ENCODE results near the gene FAM13B. TPM values are rescaled to one million over a fixed set of nuclear protein-coding genes. Genes with fewer than 3 reads are reported as not detected.

FAM13B gene
- total RNA-seq (2014; rRNA removed) (10.5 and 13.0 TPM in 2 replicates), Bru-seq, nascent RNA (percentile 87 among the genes with signal in this experiment), BruChase-seq, experiment 1, labeled RNA remaining after a 6-hour chase (percentile 81 among the genes with signal in this experiment), BruChase-seq, experiment 2, labeled RNA remaining after a 2-hour chase (percentile 86 among the genes with signal in this experiment)
- long read RNA-seq, full-length matches to known transcripts: 1 of 18 reads
- long read RNA-seq, partial matches to known transcripts: 2 of 18 reads
- long read RNA-seq, other reads (novel, unspliced or antisense): 15 of 18 reads

DNA sequence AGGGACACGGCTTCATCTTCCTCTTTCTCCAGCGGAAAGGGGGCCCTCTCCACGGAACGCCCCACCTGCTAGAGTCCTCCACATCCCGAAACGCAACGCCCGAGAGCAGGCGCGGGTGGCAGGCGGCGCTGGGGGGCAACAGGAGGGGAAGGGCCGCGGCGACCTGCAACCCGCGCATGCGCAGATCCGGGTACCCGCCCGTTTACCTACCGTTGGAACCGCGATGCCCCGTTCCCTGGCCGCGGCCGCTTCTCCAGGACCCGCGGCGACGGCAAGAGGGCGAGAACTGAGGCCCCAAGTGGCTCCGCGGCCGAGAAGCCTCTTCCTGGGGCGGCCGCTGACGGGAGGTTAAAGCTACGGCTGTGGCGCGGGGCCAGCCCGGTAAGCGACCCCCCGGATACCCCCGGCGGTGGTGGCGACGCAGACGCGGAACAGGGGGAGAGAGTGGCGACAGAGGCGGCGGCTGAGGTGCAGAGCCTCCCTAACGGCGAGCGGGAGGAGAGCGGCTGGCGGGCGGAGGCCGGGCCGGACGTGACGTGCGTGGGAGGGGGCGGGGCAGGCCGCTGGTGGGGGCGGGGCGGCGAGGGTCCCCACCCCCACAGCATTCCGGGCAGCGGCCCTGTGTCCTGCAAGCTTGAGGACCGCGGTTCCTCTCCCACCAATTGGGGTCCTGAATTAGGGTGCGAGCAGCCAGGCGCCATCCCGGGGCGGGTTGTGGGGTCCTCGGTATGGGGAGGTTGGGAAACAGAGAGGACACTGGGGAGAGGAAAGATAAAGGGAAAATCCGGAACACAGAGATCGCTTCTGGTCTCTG, at the start of gene FAM13B:
Gene FAM13B, minus strand, starts transcription at position 508 of the 814 bp plus-strand sequence. CDS start 13,968 bp downstream, outside the sequence.
- H3K36me3 ChIP-seq (ENCODE audit: low read depth, low read length): no peaks in the 10 kb centered on the region; the same call in 1 of the 2 replicates
- H3K9me2 ChIP-seq (replicated peaks; ENCODE audit: low read length): no peaks in the 10 kb centered on the region
- intact Hi-C loops (cut with micrococcal nuclease): no loop called here
- H3K27me3 ChIP-seq (ENCODE audit: low read length): no peaks in the 10 kb centered on the region
- ChIA-PET CTCF (no interaction called here), POLR2A (ENCODE audit: unreplicated experiment) (interaction anchor here (0.5 kb wide), 1 partner anchor 59 kb away, joined by 4 read pairs; no protein-coding TSS in a partner anchor)
- peak within 1 kb of the TSS; percentile 91 for H3K27ac ChIP-seq (ENCODE audit: low read length)
- no peaks in the 10 kb centered on the region for H3F3A ChIP-seq (ENCODE audit: low read length, unreplicated experiment)
- peaks cover 14% of the 10 kb centered on the region for H3K4me1 ChIP-seq (ENCODE audit: insufficient read depth, low read length)
- DNase-seq (peak; percentile 51), ATAC-seq (peak; percentile 72)
- peaks cover 50% of the 10 kb centered on the region for H3K79me2 ChIP-seq (ENCODE audit: low read length)
- H3K9ac ChIP-seq (ENCODE audit: low read length): peak within 1 kb of the TSS; percentile 94
- H2AFZ ChIP-seq (ENCODE audit: low read length): peak within 1 kb of the TSS; percentile 94
- BruUV-seq (replicated peaks): no TSS peak
- H3K9me3 ChIP-seq (ENCODE audit: low read length): no peaks in the 10 kb centered on the region
- H3K4me2 ChIP-seq (ENCODE audit: low read length): peak within 1 kb of the TSS; percentile 93
- H3K4me3 ChIP-seq (ENCODE audit: low read length): peak within 1 kb of the TSS; percentile 83
- peaks cover 10% of the 10 kb centered on the region for H4K20me1 ChIP-seq (ENCODE audit: low read length)
- TF ChIP-seq, protein P1, sequence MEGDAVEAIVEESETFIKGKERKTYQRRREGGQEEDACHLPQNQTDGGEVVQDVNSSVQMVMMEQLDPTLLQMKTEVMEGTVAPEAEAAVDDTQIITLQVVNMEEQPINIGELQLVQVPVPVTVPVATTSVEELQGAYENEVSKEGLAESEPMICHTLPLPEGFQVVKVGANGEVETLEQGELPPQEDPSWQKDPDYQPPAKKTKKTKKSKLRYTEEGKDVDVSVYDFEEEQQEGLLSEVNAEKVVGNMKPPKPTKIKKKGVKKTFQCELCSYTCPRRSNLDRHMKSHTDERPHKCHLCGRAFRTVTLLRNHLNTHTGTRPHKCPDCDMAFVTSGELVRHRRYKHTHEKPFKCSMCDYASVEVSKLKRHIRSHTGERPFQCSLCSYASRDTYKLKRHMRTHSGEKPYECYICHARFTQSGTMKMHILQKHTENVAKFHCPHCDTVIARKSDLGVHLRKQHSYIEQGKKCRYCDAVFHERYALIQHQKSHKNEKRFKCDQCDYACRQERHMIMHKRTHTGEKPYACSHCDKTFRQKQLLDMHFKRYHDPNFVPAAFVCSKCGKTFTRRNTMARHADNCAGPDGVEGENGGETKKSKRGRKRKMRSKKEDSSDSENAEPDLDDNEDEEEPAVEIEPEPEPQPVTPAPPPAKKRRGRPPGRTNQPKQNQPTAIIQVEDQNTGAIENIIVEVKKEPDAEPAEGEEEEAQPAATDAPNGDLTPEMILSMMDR (conservative IDR thresholded peaks at IDR 0.05; ENCODE audit: low read depth, low read length): no peak
- TF ChIP-seq EZH2 (IDR thresholded peaks at IDR 0.05; ENCODE audit: low read length, unreplicated experiment) (no peak), EZH2phosphoT487 (IDR thresholded peaks at IDR 0.05; ENCODE audit: borderline replicate concordance, low read length) (no peak)

DNA sequence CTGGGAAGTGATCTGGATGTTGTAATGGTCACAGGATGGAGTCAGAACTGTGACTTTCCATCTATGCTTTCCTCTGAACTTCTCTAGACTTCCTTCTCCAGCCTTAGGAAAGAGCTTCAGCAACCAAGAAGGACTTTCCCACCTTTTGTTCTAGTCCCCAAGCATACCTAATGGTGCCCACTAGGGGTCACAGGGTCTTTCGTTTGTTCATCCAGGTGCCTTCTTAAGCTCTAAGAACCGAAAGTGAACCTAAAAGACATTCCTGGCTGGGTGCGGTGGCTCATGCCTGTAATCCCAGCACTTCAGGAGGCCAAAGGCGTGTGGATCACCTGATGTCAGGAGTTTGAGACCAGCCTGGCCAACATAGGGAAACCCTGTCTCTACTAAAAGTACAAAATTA, 49.2 kb upstream of the FAM13B start:
- ChIA-PET POLR2A (ENCODE audit: unreplicated experiment) (no interaction called here), CTCF (interaction anchor here (0.5 kb wide), 1 partner anchor 51 kb away, joined by 3 read pairs; no protein-coding TSS in a partner anchor)
- Histone ChIP-seq H3K4me1 (ENCODE audit: insufficient read depth, low read length) (no peaks in the 10 kb centered on the region), H3K27ac (ENCODE audit: low read length) (no peak overlapping the region), H3K9ac (ENCODE audit: low read length) (no peak overlapping the region), H3K4me3 (ENCODE audit: low read length) (no peak overlapping the region), H3F3A (ENCODE audit: low read length, unreplicated experiment) (no peaks in the 10 kb centered on the region), H3K36me3 (ENCODE audit: low read depth, low read length) (no peaks in the 10 kb centered on the region; the same call in 1 of the 2 replicates), H3K9me3 (ENCODE audit: low read length) (no peaks in the 10 kb centered on the region), H3K27me3 (ENCODE audit: low read length) (no peaks in the 10 kb centered on the region), H3K79me2 (ENCODE audit: low read length) (no peaks in the 10 kb centered on the region), H3K4me2 (ENCODE audit: low read length) (no peak overlapping the region), H4K20me1 (ENCODE audit: low read length) (no peaks in the 10 kb centered on the region), H3K9me2 (replicated peaks; ENCODE audit: low read length) (no peaks in the 10 kb centered on the region), H2AFZ (ENCODE audit: low read length) (no peak overlapping the region)
- TF ChIP-seq, protein P1 (conservative IDR thresholded peaks at IDR 0.05; ENCODE audit: low read depth, low read length): no peak
- TF ChIP-seq EZH2phosphoT487 (IDR thresholded peaks at IDR 0.05; ENCODE audit: borderline replicate concordance, low read length) (no peak), EZH2 (IDR thresholded peaks at IDR 0.05; ENCODE audit: low read length, unreplicated experiment) (no peak)
- intact Hi-C loops (cut with micrococcal nuclease): no loop called here
- ATAC-seq (no peak), DNase-seq (no peak)
- BruUV-seq (replicated peaks): no TSS peak
